HG03039 (cell line): ENCODE measurements around the gene MUC5AC.
"Not testable (repeated sequence)": the region's sequence is repeated elsewhere in the genome, so short reads cannot be mapped to it uniquely, and the experiment has no call there.

Experiments
- ATAC-seq: cut with Tn5 transposase; IDR thresholded peaks from one replicate; pipeline ENCODE4 v1.9.1; 2021; ENCODE audit warnings: mild to moderate bottlenecking, moderate library complexity; ENCODE audit not compliant: unreplicated experiment

Gene MUC5AC

GRCh38 chr11:1157645-1158591, at the start of gene MUC5AC:
Gene MUC5AC, plus strand, starts transcription at chr11:1157953. Its CDS starts 47 bp downstream, at chr11:1158000.
- ATAC-seq: no peak

GRCh38 chr11:1108246-1108900, 49.4 kb upstream of the MUC5AC start:
- ATAC-seq: no peak

- no peak for ATAC-seq
Observed at GRCh38 chr11:1109101-1109917, 48.4 kb upstream of the MUC5AC start.

- no peak for ATAC-seq
Observed at GRCh38 chr11:1109918-1110705, 47.6 kb upstream of the MUC5AC start.

- ATAC-seq: no peak
Observed at GRCh38 chr11:1111545-1112212, 46.1 kb upstream of the MUC5AC start.

GRCh38 chr11:1112351-1113191, 45.2 kb upstream of the MUC5AC start:
- ATAC-seq: no peak

- no peak for ATAC-seq
Observed at GRCh38 chr11:1113405-1114201, 44.1 kb upstream of the MUC5AC start.

GRCh38 chr11:1115292-1115691, 42.5 kb upstream of the MUC5AC start:
- not testable (repeated sequence) for ATAC-seq

GRCh38 chr11:1116104-1116503, 41.6 kb upstream of the MUC5AC start:
- no peak for ATAC-seq

GRCh38 chr11:1116666-1117390, 40.9 kb upstream of the MUC5AC start:
- no peak for ATAC-seq

- ATAC-seq: no peak
Observed at GRCh38 chr11:1117992-1118391, 39.8 kb upstream of the MUC5AC start.

GRCh38 chr11:1118755-1119603, 38.8 kb upstream of the MUC5AC start:
- ATAC-seq: no peak

GRCh38 chr11:1119604-1120146, 38.1 kb upstream of the MUC5AC start:
- ATAC-seq: no peak

- ATAC-seq: no peak
Observed at GRCh38 chr11:1120532-1121330, 37.0 kb upstream of the MUC5AC start.

- ATAC-seq: no peak
Observed at GRCh38 chr11:1121331-1121812, 36.4 kb upstream of the MUC5AC start.
